ENCODE measurements around the gene LRRK2. TPM values are rescaled to one million over a fixed set of nuclear protein-coding genes. Genes with fewer than 3 reads are reported as not detected.

The LRRK2 gene
- total and polyA plus RNA-seq, 10 of the 15 experiments (the other 5 are each of a cell fraction or from before 2014, with no cell fraction given): 0.80 to 32.6 (median 1.4) TPM

- TF ChIP-seq TCF3 (IDR thresholded peaks at IDR 0.05; ENCODE audit: borderline replicate concordance, insufficient read depth, low read depth, low read length): no peak
- TF ChIP-seq SPI1 (IDR thresholded peaks at IDR 0.05; ENCODE audit: borderline replicate concordance, insufficient read depth, low read depth, low read length): peak; percentile 95
- 0 out of 2 replicates have a peak, but pooled peaks have one; percentile 23 for TF ChIP-seq BCL11A (IDR thresholded peaks at IDR 0.05; ENCODE audit: low read depth, low read length)
- TF ChIP-seq PML (IDR thresholded peaks at IDR 0.05; ENCODE audit: low read length): no peak
- no peak for TF ChIP-seq TAF1 (IDR thresholded peaks at IDR 0.05; ENCODE audit: borderline replicate concordance, low read depth, low read length)
- TF ChIP-seq BMI1 (IDR thresholded peaks at IDR 0.05; ENCODE audit: borderline replicate concordance): peak; percentile 17; the same call in 1 of the 2 replicates
- no peak for TF ChIP-seq PRDM15 (CRISPR knock-in tag; IDR thresholded peaks at IDR 0.05)
- TF ChIP-seq TCF12 (IDR thresholded peaks at IDR 0.05; ENCODE audit: low read depth, low read length): no peak
- TF ChIP-seq RELB (IDR thresholded peaks at IDR 0.05; ENCODE audit: low read depth): peak; percentile 73
- TF ChIP-seq BCLAF1 (IDR thresholded peaks at IDR 0.05): no peak
- TF ChIP-seq RAD21 (IDR thresholded peaks at IDR 0.05; ENCODE audit: insufficient read depth, low read depth, low read length): no peak
- no peak for TF ChIP-seq ASH2L (IDR thresholded peaks at IDR 0.05; ENCODE audit: borderline replicate concordance, low read depth)
- no peak for TF ChIP-seq ZBTB11 (CRISPR knock-in tag; IDR thresholded peaks at IDR 0.05)
- no peak for TF ChIP-seq PAX5 (IDR thresholded peaks at IDR 0.05; ENCODE audit: borderline replicate concordance, low read depth, low read length)
- no peak for TF ChIP-seq BHLHE40 (IDR thresholded peaks at IDR 0.05; ENCODE audit: borderline replicate concordance in 1 of 2, low read depth in 2 of 2, low read length in 1 of 2)
- no peak for TF ChIP-seq SUZ12 (IDR thresholded peaks at IDR 0.05; ENCODE audit: unreplicated experiment)
- 0 out of 2 replicates have a peak, but pooled peaks have one; percentile 34 for TF ChIP-seq IRF4 (IDR thresholded peaks at IDR 0.05; ENCODE audit: low read depth, low read length)
- no peak for TF ChIP-seq CBFB (IDR thresholded peaks at IDR 0.05; ENCODE audit: low read depth)
- TF ChIP-seq HDAC2 (IDR thresholded peaks at IDR 0.05): no peak
- TF ChIP-seq RCOR1 (conservative IDR thresholded peaks at IDR 0.05; ENCODE audit: low read depth, low read length): 0 out of 2 replicates have a peak, but pooled peaks have one; percentile 54
These were observed 37.1 kb downstream of the LRRK2 start (continued) for GRCh38 chr12:40261937-40262336.
